COLO668 (cell line): ENCODE results near the gene SAXO2.
"Not testable (repeated sequence)": the region's sequence is repeated elsewhere in the genome, so short reads cannot be mapped to it uniquely, and the experiment has no call there.

Source experiments
- DNase-seq: peaks from one replicate; lab custom pipeline; 2025; ENCODE audit not compliant: unreplicated experiment; lab: John Stamatoyannopoulos, UW

Gene SAXO2

DNA sequence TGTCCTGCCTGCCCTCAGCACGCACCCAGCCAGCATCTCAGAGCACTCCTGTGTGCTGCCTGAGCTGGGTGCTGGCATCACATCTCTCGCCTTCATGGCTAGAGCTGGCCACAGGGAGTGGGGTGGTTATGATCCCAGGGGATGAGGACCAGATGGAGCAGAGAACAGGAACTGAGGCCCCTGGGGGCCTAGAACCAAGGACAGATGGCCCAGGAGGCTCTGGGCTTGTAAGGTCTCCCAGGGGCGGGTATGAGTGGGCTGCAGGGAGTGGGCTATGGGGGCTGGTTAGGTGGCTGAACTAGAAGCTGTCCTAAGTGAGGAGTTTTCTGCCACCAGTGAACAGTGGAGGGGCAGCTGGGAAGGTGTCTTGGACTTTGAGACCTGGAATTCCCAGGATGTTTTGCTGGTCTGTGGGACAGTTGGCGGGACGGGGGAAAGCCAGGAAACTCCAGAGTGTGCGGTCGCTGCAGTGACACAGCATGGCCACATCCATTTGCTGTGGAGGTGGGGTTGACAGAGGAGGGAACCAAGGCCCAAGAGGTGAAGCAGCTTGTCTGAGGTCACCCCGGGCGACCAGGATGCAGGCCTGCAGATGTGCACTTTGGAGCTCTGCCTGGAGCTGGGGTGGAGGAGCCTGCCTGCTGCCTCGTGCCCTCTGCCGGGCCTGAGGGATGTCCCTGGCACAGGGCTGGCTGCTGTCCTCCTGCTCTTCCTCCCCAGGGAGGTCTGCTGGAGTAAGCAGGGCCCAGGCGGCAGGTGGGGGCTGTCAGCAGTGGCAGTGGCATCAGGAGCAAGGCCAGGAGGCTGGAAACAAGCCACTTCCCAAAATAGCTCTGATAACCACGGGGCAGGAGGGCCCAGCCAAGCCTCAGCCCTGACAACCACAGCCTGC is 70.3 kb downstream of the SAXO2 start:
- not testable (repeated sequence) for DNase-seq

DNA sequence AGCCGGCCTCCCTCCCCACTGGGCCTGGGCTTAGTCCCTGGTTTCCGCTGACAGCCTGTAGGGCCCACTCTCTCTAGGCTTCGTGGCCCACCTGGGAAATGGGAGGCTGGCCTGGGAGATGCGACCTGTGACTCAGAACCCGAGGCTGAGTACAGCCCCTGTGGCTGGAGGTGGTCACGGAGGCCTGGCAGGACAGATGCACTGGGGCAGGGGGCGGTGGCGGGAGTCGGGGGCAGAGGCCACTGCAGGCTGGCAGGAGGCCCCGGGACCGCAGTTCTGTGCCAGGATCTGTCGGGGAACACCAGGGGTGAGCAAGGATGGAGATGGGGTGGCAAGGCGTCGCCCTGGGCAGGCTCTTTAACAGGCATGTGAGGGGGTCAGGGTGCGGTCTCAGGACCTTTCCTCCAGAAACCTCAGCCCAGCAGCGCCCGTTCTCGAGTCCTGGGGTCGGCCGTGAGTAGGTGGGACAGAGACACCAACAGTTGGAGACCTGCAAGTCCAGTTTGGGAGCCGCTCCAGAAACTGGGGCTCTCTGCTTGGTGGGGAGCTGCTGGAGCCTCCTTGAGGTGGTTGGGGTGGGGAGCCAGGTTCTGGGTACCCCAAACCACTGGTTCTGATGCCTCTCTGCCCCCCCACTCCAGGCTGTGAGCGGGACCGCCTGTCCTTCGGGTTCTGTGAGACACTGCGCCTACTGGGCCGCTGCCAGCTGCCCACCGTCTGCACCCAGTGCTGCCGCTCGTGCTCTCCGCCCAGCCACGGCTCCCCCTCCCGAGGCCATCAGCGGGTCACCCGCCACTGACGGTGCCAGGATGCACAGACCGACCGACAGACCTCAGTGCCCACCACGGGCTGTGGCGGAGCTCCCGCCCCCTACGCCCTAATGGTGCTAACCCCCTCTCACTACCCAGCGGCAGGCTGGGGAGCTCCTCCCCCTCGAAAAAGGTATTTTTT is 71.3 kb downstream of the SAXO2 start:
- DNase-seq = not testable (repeated sequence)
